DMS153 treated with DMSO at 0.1 percent for 48 hours (cell line): ENCODE measurements around the gene RAB26.
"Not testable (repeated sequence)": the region's sequence is repeated elsewhere in the genome, so short reads cannot be mapped to it uniquely, and the experiment has no call there.

ENCODE experiments used
- DNase-seq: peaks from one replicate; lab custom pipeline; 2025; ENCODE audit not compliant: unreplicated experiment; lab: John Stamatoyannopoulos, UW

Gene RAB26

GRCh38 chr16:2116428-2116827 is 32.0 kb upstream of the RAB26 start:
- not testable (repeated sequence) for DNase-seq

- DNase-seq: not testable (repeated sequence)
Measured at GRCh38 chr16:2117341-2117740, 31.1 kb upstream of the RAB26 start.

- DNase-seq: not testable (repeated sequence)
Measured at GRCh38 chr16:2117960-2118722, 30.3 kb upstream of the RAB26 start.

GRCh38 chr16:2121325-2121724 is 27.1 kb upstream of the RAB26 start:
- not testable (repeated sequence) for DNase-seq

- no peak for DNase-seq
Measured at GRCh38 chr16:2121853-2122252, 26.6 kb upstream of the RAB26 start.

- DNase-seq: no peak
Measured at GRCh38 chr16:2122429-2122828, 26.0 kb upstream of the RAB26 start.

- DNase-seq: not testable (repeated sequence)
Measured at GRCh38 chr16:2122934-2123683, 25.3 kb upstream of the RAB26 start.

GRCh38 chr16:2123706-2124376 is 24.6 kb upstream of the RAB26 start:
- DNase-seq: not testable (repeated sequence)

- DNase-seq: not testable (repeated sequence)
Measured at GRCh38 chr16:2124377-2124693, 24.1 kb upstream of the RAB26 start.

GRCh38 chr16:2124694-2125444 is 23.6 kb upstream of the RAB26 start:
- peak; percentile 39 for DNase-seq

GRCh38 chr16:2125609-2126008 is 22.8 kb upstream of the RAB26 start:
- not testable (repeated sequence) for DNase-seq

- not testable (repeated sequence) for DNase-seq
Measured at GRCh38 chr16:2126161-2126743, 22.2 kb upstream of the RAB26 start.

GRCh38 chr16:2126928-2127556 is 21.4 kb upstream of the RAB26 start:
- DNase-seq: not testable (repeated sequence)

GRCh38 chr16:2127630-2128280 is 20.7 kb upstream of the RAB26 start:
- peak; percentile 14 for DNase-seq

GRCh38 chr16:2129251-2129650 is 19.2 kb upstream of the RAB26 start:
- not testable (repeated sequence) for DNase-seq

GRCh38 chr16:2129890-2130447 is 18.5 kb upstream of the RAB26 start:
- not testable (repeated sequence) for DNase-seq

GRCh38 chr16:2133797-2134196 is 14.6 kb upstream of the RAB26 start:
- not testable (repeated sequence) for DNase-seq

- DNase-seq: not testable (repeated sequence)
Measured at GRCh38 chr16:2135071-2135470, 13.4 kb upstream of the RAB26 start.

GRCh38 chr16:2135770-2136490 is 12.5 kb upstream of the RAB26 start, which contains the start of gene PKD1:
TSS of gene PKD1 (minus strand) at chr16:2135898. CDS start at chr16:2135689, 209 bp downstream.
- DNase-seq: peak; percentile 67
